GM19328 (cell line): ENCODE results near the gene SND1.

Experiments used
- ATAC-seq: cut with Tn5 transposase; IDR thresholded peaks from one replicate; pipeline ENCODE4 v1.9.1; 2021; ENCODE audit warnings: mild to moderate bottlenecking, moderate library complexity; ENCODE audit not compliant: unreplicated experiment

The SND1 gene

DNA sequence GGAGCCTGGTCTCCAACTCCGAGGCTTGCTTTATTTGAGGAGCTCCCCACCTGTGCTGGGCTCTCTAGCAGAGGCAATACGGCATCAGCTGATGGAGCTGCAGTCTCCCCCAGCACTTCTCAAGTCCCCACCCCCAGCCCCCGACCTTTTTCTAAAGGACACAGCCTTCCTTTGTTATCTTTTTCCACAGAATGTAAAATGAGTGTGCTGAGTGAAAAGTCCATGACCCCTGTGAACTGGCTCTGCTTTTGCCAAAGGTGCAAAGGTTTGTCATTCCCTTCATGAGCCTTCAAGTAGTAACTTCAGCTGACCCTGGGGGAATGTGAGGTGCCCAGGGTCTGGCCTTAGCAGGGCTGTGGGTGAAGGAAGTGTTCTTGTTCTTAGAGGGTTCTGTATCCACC lies 353.8 kb downstream of the SND1 start:
- no peak for ATAC-seq

DNA sequence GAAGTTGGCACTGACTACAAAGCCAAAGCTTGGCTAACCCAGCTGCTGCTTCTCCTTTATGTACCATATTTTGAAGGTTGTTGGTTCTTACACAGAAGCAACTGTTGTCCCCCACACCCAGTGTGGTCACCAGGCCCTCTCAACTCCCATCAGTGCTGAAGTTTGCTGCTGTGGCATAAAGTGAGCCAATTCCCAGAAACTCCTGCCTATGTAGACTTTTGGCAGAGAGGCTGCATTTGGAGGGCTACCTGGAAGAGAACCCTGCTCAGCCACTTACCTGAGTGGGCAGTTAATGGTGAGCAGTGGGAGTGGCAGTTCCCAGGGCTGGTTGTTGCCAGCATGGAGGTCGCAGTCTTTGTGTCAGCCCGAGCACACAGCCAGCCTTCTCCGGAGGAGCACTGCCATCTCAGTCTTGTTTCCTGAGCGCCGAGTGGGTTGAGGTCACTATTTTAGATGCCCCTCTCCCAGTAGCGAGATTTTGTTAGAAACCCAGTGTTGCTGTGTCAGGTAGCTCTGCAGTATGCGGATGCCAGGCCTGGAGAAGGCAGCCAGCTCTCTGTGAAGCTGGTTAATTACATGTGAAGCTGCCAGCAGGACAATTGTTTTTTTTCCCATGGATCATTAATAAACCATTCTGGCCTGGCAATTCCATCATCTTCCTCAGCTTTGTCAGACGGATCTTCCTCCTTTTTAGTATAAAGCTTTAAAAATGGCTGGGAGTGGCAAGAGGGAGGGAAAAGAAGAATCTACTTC lies 354.7 kb downstream of the SND1 start:
- ATAC-seq, result no peak

DNA sequence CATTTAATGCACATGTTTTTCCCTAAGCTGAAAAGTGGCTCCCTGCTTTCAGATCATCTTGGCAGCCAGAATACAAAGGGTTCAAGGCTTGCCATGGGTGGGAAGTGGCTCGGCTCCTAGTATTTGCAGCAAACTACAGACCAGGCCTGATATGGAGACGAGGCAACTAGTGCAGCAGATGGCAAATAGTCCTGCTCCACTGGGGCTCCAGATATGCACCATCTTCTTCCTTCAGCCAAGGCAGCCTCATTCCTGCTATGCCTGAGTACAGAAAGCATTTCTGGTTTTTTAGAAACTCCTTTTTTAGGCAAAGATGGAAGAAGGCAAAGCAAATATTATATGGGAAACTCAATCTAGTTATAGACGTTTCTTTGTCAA lies 355.3 kb downstream of the SND1 start:
- no peak for ATAC-seq

DNA sequence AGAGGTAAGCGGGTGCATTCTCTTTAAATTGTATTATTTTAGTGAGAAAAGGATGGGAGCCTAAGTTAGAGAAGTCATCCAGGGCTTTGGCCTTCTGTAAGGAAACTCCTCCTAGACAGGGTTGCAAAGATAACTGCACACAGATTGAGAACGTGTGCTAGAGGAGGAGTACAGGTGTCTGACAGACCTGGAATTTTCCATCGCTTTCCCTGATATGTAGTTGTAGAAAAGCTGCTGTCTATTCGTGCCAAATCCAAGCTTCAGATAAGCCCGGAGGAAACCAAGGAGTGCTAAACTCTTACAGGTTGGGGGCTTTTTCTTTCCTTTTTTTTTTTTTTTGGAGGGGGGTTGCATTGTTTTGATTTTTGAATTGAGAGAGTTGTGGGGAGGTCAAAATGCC lies 356.1 kb downstream of the SND1 start:
- no peak for ATAC-seq

DNA sequence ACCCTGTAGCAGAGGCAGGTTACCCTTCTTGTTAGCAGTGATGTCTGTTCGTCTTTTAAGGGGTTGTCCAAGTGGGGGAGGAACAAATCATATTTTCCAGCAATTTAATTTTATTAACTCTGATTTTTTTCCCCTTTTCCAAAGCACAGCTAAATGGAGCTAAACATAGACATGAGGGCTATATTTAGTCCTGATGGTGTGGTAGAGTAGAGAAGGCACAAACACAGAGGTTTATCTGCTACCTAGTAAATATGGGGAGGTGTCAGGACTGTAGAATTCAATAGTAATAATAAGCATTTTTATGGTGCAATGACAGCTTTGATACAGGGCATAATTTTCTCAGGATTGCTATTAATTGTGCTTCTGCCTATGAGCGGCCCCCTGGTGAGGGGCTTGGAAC lies 356.8 kb downstream of the SND1 start:
- ATAC-seq, result no peak

DNA sequence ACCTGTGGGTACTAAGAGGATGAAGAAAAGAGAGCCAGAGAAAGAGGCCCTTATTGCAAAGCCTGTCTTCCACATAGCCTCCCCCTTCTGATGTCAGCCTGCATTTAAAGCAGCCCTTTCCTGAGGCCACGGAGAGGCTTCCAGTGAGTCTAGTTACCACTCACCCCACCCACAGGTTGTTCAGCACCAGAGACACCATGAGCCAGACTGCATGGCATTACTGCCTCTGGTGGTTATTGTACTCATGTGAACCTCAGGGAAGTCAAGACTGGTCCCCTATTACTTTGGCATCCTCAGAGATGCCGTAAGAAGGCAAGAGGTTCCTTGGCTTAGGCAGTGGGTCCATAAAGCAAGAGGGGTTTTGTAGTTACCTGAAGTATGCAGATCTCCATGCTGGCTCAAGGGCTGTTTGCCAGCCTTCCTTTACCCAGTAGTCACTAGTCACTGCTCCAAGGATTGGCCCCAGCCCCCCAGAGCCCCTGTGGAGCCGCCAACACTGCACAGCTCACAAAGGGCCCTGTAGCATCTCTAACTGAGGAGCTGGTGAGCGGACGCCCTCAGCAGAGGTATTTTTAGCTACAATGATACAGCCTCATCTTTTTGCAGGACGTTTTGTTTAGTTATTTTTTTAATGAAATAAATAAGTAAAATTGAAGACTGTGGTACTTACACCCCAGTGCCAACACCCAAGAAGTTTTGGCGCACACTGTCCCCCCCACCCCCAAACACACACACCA lies 358.6 kb downstream of the SND1 start:
- no peak for ATAC-seq

DNA sequence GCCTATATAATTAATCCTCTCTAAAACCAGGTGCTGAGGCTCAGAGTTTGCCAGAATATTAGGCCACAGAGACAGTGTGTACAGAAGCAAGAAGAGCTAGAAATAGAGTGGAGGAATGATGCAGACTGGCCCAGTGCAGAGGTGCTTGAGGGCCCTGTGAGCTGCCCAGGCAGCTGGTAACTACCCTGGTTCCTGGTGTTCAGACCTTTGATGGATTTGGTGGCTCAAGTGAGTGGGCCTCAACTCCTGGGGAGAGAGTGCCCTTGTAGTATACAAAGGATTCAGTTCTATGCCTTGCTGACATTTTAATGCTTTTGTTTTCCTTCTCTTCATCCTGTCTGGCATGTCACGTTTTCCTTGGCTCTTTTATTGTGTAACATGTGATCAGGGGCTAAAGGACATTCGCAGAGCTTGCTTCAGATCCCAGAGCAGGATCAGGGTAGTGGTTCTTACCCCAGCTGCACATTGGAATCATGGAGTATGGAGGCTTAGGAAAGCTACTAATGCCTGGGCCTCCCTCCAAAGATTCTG lies 359.2 kb downstream of the SND1 start:
- no peak for ATAC-seq

DNA sequence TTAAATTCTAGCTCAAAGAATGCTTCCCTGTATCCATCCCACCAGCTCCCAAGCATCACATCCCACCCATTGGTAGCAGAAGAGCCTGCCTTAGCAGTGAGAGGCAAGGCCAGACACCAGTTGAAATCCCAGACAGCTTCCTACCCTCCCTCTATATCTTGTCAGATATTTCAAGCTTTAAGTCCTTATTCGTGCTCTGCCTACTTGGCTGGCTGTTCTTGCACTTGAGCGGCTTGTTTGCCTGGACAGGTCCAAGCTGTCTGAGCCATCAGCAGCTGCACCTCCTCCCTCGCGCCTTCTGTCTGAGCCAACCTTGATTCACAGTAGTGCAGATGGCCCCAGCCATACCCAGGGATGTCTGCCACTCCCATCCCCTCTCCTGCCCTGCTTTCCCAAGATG lies 362.8 kb downstream of the SND1 start:
- ATAC-seq, result no peak

DNA sequence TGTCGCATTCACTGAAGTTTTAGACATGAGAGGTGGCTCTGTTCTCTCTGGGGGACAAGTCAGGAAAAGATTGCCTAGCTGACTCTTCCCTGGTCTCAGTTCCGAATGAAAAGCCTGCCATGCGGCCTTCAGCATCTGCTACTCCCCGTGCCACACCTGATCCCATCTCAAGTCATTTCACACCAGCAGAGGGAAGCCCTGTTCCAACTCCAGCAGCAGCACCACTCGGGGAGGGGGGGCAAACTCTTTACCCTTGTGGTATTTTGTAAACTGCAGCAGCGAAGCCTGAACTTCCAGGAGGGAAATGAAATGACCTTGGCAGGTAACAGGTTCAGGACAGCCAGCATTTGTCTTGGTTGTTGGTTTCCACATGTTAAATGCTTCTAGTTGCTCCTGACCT lies 365.5 kb downstream of the SND1 start:
- ATAC-seq, result no peak

DNA sequence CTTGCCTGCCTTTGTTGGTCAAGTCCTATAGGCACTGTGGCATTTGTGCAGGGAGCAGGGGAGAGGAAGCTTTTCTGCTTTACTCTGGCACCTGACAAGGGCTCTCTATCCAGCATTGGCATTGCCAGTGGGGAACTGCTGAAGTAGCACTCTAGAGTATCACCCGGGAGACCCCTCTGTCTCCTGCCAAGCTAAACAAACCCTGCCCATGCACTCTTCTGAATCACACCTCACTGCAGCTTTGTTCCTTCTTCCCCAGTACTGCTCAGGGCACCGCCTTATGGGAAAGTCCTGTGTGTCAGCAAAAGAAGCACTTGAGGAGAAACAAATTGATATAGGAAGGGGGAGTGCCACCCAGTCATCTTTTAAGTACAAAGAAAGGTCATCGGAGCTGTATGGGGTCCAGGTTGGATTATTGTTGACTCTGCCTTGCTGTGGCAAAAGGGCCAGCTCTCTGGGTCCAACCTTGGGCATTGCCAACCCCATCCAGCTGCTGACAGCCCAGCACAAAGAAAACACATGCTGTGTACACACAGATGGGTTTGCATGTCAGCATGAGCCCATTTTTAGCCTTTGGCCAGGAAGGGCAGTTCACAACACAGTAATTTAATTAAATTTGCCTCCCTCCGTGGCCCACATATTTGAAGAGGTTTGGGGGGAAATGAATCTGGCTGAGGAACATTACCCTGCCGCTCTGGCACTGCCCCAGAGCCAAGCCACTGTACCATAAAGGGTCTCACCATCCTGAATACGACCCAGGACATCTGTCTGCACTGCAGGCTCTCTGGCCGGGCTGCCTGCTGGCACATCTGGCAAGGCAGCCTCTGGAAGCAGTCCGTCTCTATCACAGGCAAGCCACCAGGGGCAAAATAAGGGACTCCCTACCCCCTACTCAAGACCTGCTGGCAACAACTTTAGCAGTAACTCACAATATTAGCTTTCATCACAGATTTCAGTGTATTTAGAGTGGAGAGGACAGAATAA lies 366.2 kb downstream of the SND1 start:
- ATAC-seq, result no peak

DNA sequence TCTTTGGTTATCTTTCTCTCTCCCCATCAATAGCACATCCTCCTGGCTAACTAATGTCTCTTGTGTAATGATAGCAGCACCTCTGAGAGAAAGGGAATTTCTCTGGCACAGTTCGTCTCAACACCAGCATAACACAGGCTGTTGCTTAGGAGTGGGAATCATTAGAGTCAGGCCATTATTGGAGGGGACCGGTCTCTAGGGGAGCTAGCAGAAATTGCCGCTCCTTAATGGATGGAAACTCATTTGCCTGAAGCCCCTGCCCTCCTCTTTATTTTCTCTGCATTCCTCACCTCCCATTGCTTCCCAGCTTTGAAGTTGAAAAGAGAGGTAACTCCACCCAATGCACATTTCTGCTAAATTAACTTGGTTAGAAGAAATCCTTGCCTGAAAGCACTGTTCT lies 367.3 kb downstream of the SND1 start:
- no peak for ATAC-seq

DNA sequence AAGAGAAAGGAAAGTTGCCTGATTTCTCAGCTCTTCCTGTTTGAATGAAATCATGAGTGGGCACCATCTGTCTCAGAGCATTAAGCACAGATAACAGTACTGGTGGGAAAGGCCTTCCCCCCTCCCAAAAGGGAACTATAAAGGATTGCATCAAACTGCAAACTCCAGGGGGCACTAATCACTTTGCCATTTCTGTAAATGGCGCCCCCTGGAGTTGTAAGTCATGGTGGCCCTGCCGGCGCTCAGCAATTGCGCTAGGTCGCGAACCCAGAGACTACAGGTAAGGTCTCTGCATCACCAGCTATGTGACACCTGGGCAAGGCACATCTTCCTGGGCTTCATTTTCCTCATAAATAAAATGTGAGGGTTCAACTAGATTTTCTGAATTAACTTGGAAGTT lies 368.2 kb downstream of the SND1 start:
- no peak for ATAC-seq

DNA sequence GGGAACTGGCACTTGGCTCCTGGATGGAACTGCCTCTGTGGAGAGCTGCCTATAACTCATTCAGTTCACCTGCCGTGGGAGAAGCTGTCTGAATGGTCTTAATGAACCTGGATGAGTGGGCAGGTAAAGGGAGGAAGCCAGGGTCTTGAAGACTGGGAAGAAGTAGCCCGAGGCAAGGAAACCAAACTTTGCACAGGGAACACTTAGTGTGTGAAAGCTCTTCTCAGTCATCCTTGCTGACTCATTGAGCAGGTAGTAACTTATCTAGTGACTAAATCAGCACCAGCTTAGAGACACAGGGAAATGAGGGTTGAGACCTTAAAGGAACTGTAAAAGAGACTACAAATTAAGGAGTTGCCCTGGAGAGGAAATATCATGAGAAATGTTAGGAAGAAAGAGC lies 369.4 kb downstream of the SND1 start:
- ATAC-seq, result no peak

DNA sequence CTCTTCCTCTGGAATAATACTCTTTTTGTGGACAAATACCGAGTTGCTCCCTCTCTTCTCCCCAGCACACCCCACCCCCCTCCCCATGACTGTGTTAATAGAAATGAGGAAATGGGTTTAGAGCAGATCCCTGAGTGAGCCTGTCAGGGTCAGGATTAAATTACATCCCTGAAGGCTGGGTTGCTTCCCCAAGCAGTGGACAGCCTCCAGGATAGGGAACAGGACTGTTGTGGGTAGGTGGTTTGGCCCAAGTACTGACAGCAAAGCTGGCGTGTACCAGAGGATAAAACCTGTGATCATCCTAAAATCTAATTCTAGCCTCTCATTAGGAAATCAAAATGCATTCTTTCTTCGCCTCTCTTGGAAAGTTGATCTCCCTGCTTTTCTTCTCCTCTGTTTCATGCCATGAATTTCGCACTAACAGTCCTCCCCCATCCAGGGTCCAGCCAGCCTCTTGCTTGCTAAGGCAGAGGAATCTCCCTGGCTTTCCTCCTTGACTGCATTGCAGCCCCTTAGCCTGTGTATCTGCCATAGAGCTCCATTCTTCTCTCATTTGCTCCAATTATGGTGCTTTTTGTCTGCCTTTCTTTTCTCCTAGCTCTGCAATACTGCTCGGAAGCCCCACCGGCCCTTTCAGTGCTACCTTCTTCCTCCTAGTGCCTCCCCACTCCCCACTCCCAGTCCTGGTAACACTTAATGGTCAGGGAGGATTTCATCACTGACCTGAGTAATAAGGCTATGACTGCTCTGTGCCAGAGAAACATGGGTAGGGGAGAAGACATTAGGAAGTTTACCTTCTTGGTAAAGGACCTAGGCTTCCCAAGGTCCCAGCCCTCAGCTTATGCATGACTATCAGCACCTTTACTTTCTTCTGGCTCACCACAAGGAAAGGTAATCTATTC lies 370.9 kb downstream of the SND1 start:
- no peak for ATAC-seq

DNA sequence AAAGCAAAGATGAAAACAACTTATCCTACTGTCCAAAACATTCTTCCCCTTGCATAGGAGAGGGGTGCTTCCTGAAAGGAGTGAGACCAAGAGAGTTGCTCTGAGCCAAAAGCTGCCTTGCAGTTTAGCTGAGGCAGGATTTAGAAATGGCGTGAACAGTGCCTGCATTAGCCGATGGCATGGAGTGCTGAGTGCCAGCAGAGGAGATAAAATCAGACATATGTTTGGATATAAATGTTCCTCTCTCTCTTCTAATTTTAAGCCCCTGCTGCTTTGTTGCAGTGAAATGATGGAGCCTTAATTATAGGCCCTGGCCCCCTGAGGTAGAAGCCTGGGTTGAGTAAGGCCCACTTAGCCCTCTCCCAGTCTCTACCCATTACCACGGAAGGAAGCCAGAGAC lies 372.2 kb downstream of the SND1 start:
- ATAC-seq, result no peak

DNA sequence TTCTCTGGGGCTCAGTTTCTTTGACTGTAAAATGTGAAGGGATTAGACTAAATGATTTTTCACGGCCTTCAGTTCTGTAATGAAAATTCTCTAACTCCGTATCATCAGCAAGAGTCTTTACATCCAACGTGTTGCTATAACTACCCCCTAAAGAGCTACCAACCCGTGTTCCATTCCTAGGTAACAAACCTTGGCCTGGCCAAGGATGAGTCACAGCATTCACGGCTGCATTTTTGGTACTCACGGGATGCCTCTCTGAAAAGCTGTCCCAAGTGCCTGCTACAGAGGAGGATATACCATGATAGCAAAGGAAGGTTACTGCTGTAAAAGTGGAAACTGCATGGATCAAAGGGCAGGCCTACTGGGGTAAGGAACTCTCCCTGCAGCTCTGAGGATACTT lies 373.4 kb downstream of the SND1 start:
- ATAC-seq, result no peak

DNA sequence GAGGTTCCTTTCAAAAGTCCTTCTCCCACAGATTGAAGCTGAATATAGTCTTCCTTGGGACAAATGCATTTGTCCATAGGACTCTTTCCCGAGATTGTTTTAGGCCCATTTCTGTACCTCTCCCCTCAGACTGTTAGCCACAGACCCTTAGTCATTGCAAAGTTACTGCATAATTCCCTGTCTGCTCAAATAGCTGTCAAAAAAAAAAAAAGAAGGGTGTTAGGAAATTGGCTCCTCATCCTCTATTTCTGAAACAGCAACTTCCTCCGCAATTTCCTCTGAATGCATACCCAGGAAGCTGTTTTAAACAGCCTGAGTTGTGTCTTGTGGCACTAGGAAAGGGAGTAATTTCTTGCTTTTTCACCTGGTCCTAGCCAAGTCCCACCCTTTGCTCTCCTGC lies 373.8 kb downstream of the SND1 start:
- ATAC-seq, result no peak

DNA sequence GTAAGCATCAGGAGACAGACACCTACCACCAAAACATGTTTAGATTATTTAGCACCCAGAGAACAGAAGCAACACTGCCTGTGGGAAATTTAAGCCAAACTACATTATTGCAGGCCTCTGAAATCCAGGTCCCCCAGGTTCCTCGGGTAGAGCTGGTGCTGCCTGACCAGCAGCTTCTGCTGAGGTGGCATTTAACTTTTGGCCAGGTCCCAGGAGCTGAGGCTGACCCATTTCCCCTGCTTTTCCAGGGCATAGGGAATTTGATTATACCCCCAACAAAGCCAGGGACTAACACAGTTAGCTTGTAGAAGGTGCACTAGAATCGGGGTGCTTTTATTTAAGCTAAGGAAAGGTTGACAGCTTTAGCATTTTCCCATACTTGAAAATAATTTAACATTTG lies 374.6 kb downstream of the SND1 start:
- ATAC-seq, result no peak

DNA sequence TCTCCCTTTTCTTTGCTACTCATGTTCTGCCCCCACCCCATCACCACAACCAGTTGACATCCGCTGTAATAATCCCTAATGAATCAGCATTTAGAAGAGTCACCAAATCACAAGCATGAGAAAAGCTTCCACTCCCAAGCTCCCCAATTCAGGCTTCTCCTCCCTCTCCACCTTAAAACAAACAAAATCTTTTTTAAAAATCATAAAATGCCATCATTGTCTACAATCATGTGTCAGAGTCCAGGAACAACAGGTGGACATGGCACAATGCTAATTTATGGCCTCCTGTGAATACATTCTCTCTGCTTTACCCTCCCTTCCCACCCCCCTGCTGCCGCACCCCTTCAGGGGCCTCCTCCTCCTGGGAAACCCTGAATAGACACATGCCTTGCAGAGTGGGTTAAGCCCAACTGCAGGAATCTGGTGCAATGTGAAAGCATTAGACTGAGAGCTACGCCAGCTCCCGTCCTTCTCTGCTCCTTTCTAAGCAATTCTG lies 375.5 kb downstream of the SND1 start:
- ATAC-seq, result no peak

DNA sequence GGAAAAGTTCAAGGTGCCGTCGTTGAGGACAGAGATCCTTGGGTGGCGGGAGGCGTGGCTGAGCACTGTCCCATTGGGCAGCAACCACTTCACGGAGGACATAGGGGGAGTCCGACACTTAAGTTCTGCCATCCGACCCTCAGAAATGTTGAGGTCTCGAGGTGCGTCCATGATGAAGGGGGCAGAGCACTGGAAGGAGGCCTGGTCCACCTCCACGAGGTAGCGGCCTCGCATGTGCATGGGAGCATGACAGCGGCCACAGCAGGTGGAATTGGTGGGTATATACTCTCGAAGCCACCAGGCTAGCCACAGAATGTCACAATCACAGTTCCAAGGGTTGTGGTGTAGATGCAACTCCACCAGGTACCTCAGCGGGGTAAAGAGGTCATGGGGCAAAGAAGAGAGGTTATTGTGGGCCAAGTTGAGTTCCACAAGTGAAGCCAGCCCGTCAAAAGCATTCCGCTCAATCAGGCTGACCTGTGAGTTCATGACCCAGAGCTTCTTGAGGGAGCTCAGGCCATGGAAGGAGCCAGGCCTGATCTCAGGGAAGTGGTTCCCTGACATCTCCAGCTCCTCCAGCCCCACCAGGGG lies 377.5 kb downstream of the SND1 start:
- no peak for ATAC-seq
